ENCODE data around the gene DDX20. TPM values are rescaled to one million over a fixed set of nuclear protein-coding genes. Genes with fewer than 3 reads are reported as not detected.
A peak's percentile ranks its signal among the peaks of the same experiment; 100 is the strongest.

The DDX20 gene
- total and polyA plus RNA-seq, 3 experiments from 2014 or later: 9.8 to 22.7 (median 21.8) TPM

GRCh38 chr1:111754984-111755330, 744 bp upstream of the DDX20 start:
- peaks cover 6% of the 10 kb centered on the region for H3K36me3 ChIP-seq (ENCODE audit: insufficient read depth, low read length)
- peak overlapping the region; percentile 89 to 99 (median 95) for H3K4me3 Mint-ChIP-seq
- H3K27me3 ChIP-seq (ENCODE audit: insufficient read depth, low read length, poor library complexity, severe bottlenecking): no peaks in the 10 kb centered on the region
- no peaks in the 10 kb centered on the region for H3K9me3 ChIP-seq (ENCODE audit: low read length)
- H3K4me1 ChIP-seq (ENCODE audit: insufficient read depth, low read length): peaks cover 19% of the 10 kb centered on the region
- peak overlapping the region; percentile 85 for H3K27ac ChIP-seq (ENCODE audit: low read depth, low read length)
- DNase-seq: peak in 2 of 5 donors; percentile 23 to 60
- H3K9me3 Mint-ChIP-seq: no peaks in the 10 kb centered on the region
- ChIA-PET POLR2A (interaction anchor here (0.6 to 2.4 kb wide), 7 partner anchors 16 to 539 kb away, joined by 3 to 15 read pairs (median 3); partner anchors contain the start of genes ATP5PB, INKA2 and WDR77), CTCF (interaction anchor here (0.7 to 3.8 kb wide), 12 partner anchors 11 to 269 kb away, joined by 3 to 31 read pairs (median 4); partner anchors contain the start of gene INKA2)
- peaks cover 34 to 49% (median 38%) of the 10 kb centered on the region in 3 donors for H3K4me1 Mint-ChIP-seq
- peaks cover 0 to 32% (median 4%) of the 10 kb centered on the region in 3 donors for H3K36me3 Mint-ChIP-seq
- peak overlapping the region; percentile 86 for H3K4me3 ChIP-seq (ENCODE audit: low read length)
- H3K27ac Mint-ChIP-seq: peak overlapping the region; percentile 97 to 99 (median 98)
- peaks cover 0 to 1% of the 10 kb centered on the region in 2 donors for H3K27me3 Mint-ChIP-seq

- peak overlapping the region; percentile 89 to 99 (median 95) for H3K4me3 Mint-ChIP-seq
- Histone ChIP-seq H3K4me1 (ENCODE audit: insufficient read depth, low read length) (peaks cover 19% of the 10 kb centered on the region), H3K9me3 (ENCODE audit: low read length) (no peaks in the 10 kb centered on the region), H3K27me3 (ENCODE audit: insufficient read depth, low read length, poor library complexity, severe bottlenecking) (no peaks in the 10 kb centered on the region), H3K27ac (ENCODE audit: low read depth, low read length) (peak overlapping the region; percentile 85), H3K36me3 (ENCODE audit: insufficient read depth, low read length) (peaks cover 16% of the 10 kb centered on the region), H3K4me3 (ENCODE audit: low read length) (peak overlapping the region; percentile 86)
- DNase-seq: no peak
- H3K27ac Mint-ChIP-seq: peak overlapping the region; percentile 86 to 99 (median 97)
- ChIA-PET POLR2A (interaction anchor here (0.6 to 2.4 kb wide), 3 partner anchors 17 to 307 kb away, joined by 4 to 15 read pairs (median 4); partner anchors contain the start of genes ATP5PB, INKA2 and WDR77), CTCF (interaction anchor here (0.7 to 3.8 kb wide), 7 partner anchors 9 to 316 kb away, joined by 3 to 31 read pairs (median 3); no protein-coding TSS in a partner anchor)
- H3K27me3 Mint-ChIP-seq: peaks cover 0 to 1% of the 10 kb centered on the region in 2 donors
- H3K36me3 Mint-ChIP-seq: peaks cover 0 to 42% (median 7%) of the 10 kb centered on the region in 3 donors
- peaks cover 35 to 52% (median 45%) of the 10 kb centered on the region in 3 donors for H3K4me1 Mint-ChIP-seq
- H3K9me3 Mint-ChIP-seq: no peaks in the 10 kb centered on the region
Measured at GRCh38 chr1:111756124-111756513, 418 bp downstream of the DDX20 start.

GRCh38 chr1:111758373-111758772, 2.7 kb downstream of the DDX20 start:
- no peak overlapping the region for H3K4me3 ChIP-seq (ENCODE audit: low read length)
- Mint-ChIP-seq H3K27me3 (peaks cover 0 to 1% of the 10 kb centered on the region in 2 donors), H3K36me3 (peaks cover 0 to 62% (median 13%) of the 10 kb centered on the region in 3 donors), H3K4me3 (peak overlapping the region in 5 of 7 donors; percentile 17 to 94 (median 57)), H3K4me1 (peaks cover 35 to 52% (median 45%) of the 10 kb centered on the region in 3 donors), H3K27ac (peak overlapping the region; percentile 4 to 84 (median 58)), H3K9me3 (no peaks in the 10 kb centered on the region)
- H3K27ac ChIP-seq (ENCODE audit: low read depth, low read length): no peak overlapping the region
- ChIA-PET POLR2A (no interaction called here), CTCF (no interaction called here)
- DNase-seq: no peak
- H3K36me3 ChIP-seq (ENCODE audit: insufficient read depth, low read length): peaks cover 35% of the 10 kb centered on the region
- peaks cover 19% of the 10 kb centered on the region for H3K4me1 ChIP-seq (ENCODE audit: insufficient read depth, low read length)
- no peaks in the 10 kb centered on the region for H3K9me3 ChIP-seq (ENCODE audit: low read length)
- no peaks in the 10 kb centered on the region for H3K27me3 ChIP-seq (ENCODE audit: insufficient read depth, low read length, poor library complexity, severe bottlenecking)

DNA sequence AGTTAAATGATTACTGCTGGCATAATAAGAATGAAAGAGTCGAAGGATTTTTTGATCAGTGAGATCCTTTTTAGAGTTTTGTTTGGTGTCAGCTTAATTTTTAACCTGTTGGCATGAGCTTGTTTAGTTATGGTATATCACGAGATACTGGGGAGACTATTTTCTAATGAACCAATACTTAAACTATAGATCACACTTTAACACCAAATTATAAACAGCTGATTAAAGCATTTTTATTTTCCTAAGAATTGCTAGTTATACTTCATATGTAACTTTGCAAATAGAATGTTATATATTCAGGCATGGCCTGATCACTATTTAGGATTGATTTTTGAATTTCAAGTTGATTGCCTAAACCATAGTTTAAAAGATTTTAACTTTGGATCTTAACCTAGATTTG, 6.0 kb downstream of the DDX20 start:
- ChIA-PET CTCF (no interaction called here), POLR2A (no interaction called here)
- Mint-ChIP-seq H3K4me3 (no peak overlapping the region), H3K9me3 (no peaks in the 10 kb centered on the region), H3K27ac (peak overlapping the region in 1 of 8 donors; percentile 71), H3K4me1 (peaks cover 18 to 32% (median 24%) of the 10 kb centered on the region in 3 donors), H3K36me3 (peaks cover 0 to 78% (median 28%) of the 10 kb centered on the region in 3 donors), H3K27me3 (no peaks in the 10 kb centered on the region)
- H3K4me3 ChIP-seq (ENCODE audit: low read length): no peak overlapping the region
- H3K36me3 ChIP-seq (ENCODE audit: insufficient read depth, low read length): peaks cover 52% of the 10 kb centered on the region
- no peak overlapping the region for H3K27ac ChIP-seq (ENCODE audit: low read depth, low read length)
- DNase-seq: no peak
- H3K4me1 ChIP-seq (ENCODE audit: insufficient read depth, low read length): peaks cover 9% of the 10 kb centered on the region
- H3K9me3 ChIP-seq (ENCODE audit: low read length): no peaks in the 10 kb centered on the region
- H3K27me3 ChIP-seq (ENCODE audit: insufficient read depth, low read length, poor library complexity, severe bottlenecking): no peaks in the 10 kb centered on the region

DNA sequence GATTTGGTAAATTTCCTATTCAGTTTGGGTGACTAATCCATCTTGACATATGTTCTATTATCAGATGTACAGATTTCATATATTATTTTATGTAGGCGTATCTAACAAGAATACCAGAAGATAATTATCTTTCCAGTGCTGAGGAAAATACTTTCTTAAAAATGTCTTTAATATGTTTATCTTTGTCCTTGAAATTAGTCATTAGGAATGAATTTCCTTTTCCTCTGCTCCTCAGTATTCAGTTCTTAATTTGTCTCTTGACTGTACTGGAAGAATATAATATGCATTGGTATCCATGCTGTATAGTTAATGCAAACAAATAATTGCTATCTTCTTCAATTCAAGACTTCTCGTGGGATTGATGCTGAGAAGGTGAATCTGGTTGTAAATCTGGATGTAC, 6.6 kb downstream of the DDX20 start:
- Mint-ChIP-seq H3K27me3 (no peaks in the 10 kb centered on the region), H3K36me3 (peaks cover 0 to 79% (median 30%) of the 10 kb centered on the region in 3 donors), H3K4me3 (no peak overlapping the region), H3K9me3 (no peaks in the 10 kb centered on the region), H3K27ac (peak overlapping the region in 3 of 8 donors; percentile 24 to 37 (median 24)), H3K4me1 (peaks cover 11 to 26% (median 18%) of the 10 kb centered on the region in 3 donors)
- Histone ChIP-seq H3K9me3 (ENCODE audit: low read length) (no peaks in the 10 kb centered on the region), H3K4me3 (ENCODE audit: low read length) (no peak overlapping the region), H3K27me3 (ENCODE audit: insufficient read depth, low read length, poor library complexity, severe bottlenecking) (no peaks in the 10 kb centered on the region), H3K27ac (ENCODE audit: low read depth, low read length) (no peak overlapping the region), H3K36me3 (ENCODE audit: insufficient read depth, low read length) (peaks cover 54% of the 10 kb centered on the region), H3K4me1 (ENCODE audit: insufficient read depth, low read length) (peaks cover 3% of the 10 kb centered on the region)
- ChIA-PET CTCF (no interaction called here), POLR2A (no interaction called here)
- DNase-seq: no peak

DNA sequence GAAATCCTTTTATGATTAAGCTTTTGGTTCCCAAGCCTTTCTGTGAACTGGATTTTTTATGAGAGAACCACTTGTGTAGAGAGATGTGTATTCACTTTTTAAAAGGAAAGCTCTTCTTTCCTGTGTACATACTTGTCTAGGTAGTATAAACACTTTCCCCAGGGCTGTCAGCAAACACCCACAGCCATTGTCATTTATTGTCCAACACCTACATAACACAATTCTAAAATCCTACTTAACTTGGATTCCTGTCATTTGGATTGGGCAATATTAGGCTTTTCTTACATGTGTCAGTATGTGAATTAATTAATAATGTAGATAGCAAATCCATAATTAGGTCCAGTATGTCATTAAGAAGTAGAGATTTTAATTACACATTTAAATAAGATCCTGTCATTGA, 12.3 kb downstream of the DDX20 start:
- H3K4me3 ChIP-seq (ENCODE audit: low read length): no peak overlapping the region
- no peaks in the 10 kb centered on the region for H3K4me1 ChIP-seq (ENCODE audit: insufficient read depth, low read length)
- peaks cover 0 to 52% (median 19%) of the 10 kb centered on the region in 3 donors for H3K36me3 Mint-ChIP-seq
- H3K36me3 ChIP-seq (ENCODE audit: insufficient read depth, low read length): peaks cover 22% of the 10 kb centered on the region
- H3K4me3 Mint-ChIP-seq: no peak overlapping the region
- DNase-seq: no peak
- no peaks in the 10 kb centered on the region for H3K27me3 Mint-ChIP-seq
- CTCF ChIA-PET: interaction anchor here (0.9 to 5.8 kb wide), 8 partner anchors 13 to 330 kb away, joined by 3 to 44 read pairs (median 10); partner anchors contain the start of genes DDX20 and INKA2
- POLR2A ChIA-PET: no interaction called here
- no peaks in the 10 kb centered on the region for H3K9me3 Mint-ChIP-seq
- no peak overlapping the region for H3K27ac ChIP-seq (ENCODE audit: low read depth, low read length)
- H3K27me3 ChIP-seq (ENCODE audit: insufficient read depth, low read length, poor library complexity, severe bottlenecking): no peaks in the 10 kb centered on the region
- H3K4me1 Mint-ChIP-seq: peaks cover 2 to 6% (median 5%) of the 10 kb centered on the region in 3 donors
- H3K27ac Mint-ChIP-seq: peak overlapping the region in 3 of 8 donors; percentile 6 to 55 (median 46)
- no peaks in the 10 kb centered on the region for H3K9me3 ChIP-seq (ENCODE audit: low read length)

- Mint-ChIP-seq H3K27me3 (no peaks in the 10 kb centered on the region), H3K4me1 (peaks cover 2 to 6% (median 5%) of the 10 kb centered on the region in 3 donors), H3K27ac (peak overlapping the region in 2 of 8 donors; percentile 17 to 29), H3K36me3 (peaks cover 0 to 47% (median 19%) of the 10 kb centered on the region in 3 donors), H3K4me3 (no peak overlapping the region), H3K9me3 (no peaks in the 10 kb centered on the region)
- POLR2A ChIA-PET: no interaction called here
- CTCF ChIA-PET: interaction anchor here (1.2 to 5.8 kb wide), 8 partner anchors 8 to 331 kb away, joined by 3 to 44 read pairs (median 12); partner anchors contain the start of genes DDX20 and INKA2
- H3K36me3 ChIP-seq (ENCODE audit: insufficient read depth, low read length): peaks cover 16% of the 10 kb centered on the region
- H3K4me1 ChIP-seq (ENCODE audit: insufficient read depth, low read length): no peaks in the 10 kb centered on the region
- no peak overlapping the region for H3K4me3 ChIP-seq (ENCODE audit: low read length)
- no peak overlapping the region for H3K27ac ChIP-seq (ENCODE audit: low read depth, low read length)
- no peaks in the 10 kb centered on the region for H3K9me3 ChIP-seq (ENCODE audit: low read length)
- no peak for DNase-seq
- H3K27me3 ChIP-seq (ENCODE audit: insufficient read depth, low read length, poor library complexity, severe bottlenecking): no peaks in the 10 kb centered on the region
Measured at GRCh38 chr1:111768625-111769024, 12.9 kb downstream of the DDX20 start.

DNA sequence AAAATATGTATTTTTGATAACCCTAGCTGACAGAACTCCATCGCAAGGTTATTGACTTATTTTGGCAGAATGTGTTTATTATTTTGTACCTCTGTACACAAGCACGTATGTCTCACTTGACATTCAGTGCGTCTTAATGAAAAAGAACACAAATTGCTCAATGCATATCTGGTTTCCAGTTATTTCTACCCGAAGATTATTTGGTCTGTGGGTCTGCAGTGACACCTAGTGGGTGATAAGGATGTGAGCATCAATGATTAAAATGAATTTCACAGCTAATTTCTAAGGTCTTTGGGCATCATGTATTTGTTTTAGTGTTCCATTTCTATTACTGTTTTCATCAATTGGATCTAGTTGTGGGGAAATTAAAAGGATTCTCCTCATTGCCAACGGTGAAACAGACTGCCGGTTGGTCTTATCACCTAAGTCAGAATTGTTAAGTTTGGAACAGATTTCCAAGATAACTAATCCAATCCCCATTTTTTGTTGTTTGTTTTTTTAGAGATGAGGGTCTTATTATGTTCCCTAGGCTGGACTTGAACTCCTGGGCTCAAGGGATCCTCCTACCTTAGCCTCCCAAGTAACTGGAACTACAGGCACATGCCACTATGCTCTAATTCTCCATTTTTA, 13.9 kb downstream of the DDX20 start:
- H3K27ac Mint-ChIP-seq: peak overlapping the region in 6 of 8 donors; percentile 1 to 65 (median 24)
- no peak overlapping the region for H3K4me3 ChIP-seq (ENCODE audit: low read length)
- H3K36me3 Mint-ChIP-seq: peaks cover 0 to 40% (median 15%) of the 10 kb centered on the region in 3 donors
- no peaks in the 10 kb centered on the region for H3K27me3 ChIP-seq (ENCODE audit: insufficient read depth, low read length, poor library complexity, severe bottlenecking)
- no peaks in the 10 kb centered on the region for H3K4me1 ChIP-seq (ENCODE audit: insufficient read depth, low read length)
- no peaks in the 10 kb centered on the region for H3K9me3 ChIP-seq (ENCODE audit: low read length)
- no peak overlapping the region for H3K27ac ChIP-seq (ENCODE audit: low read depth, low read length)
- H3K4me1 Mint-ChIP-seq: peaks cover 2 to 6% (median 5%) of the 10 kb centered on the region in 3 donors
- H3K27me3 Mint-ChIP-seq: no peaks in the 10 kb centered on the region
- CTCF ChIA-PET: interaction anchor here (0.7 to 5.8 kb wide), 13 partner anchors 8 to 369 kb away, joined by 3 to 44 read pairs (median 4); partner anchors contain the start of genes ADORA3, DDX20, INKA2 and TMIGD3
- peak in 3 of 5 donors; percentile 38 to 53 (median 49) for DNase-seq
- H3K36me3 ChIP-seq (ENCODE audit: insufficient read depth, low read length): peaks cover 11% of the 10 kb centered on the region
- H3K9me3 Mint-ChIP-seq: no peaks in the 10 kb centered on the region
- POLR2A ChIA-PET: no interaction called here
- H3K4me3 Mint-ChIP-seq: no peak overlapping the region

All from CD8-positive, alpha-beta memory T cell (primary cell).